Measurements from ENCODE around the gene REPS2.

Gene REPS2

GRCh38 chrX:17007134-17007768, 60.8 kb downstream of the REPS2 start:
- Histone ChIP-seq H3K4me1 (ENCODE audit: control insufficient read depth, low read length) (no peaks in the 10 kb centered on the region), H3K79me2 (ENCODE audit: control insufficient read depth, low read length) (no peaks in the 10 kb centered on the region), H4K20me1 (ENCODE audit: control insufficient read depth, insufficient read depth, low read depth, low read length) (no peaks in the 10 kb centered on the region), H3K27me3 (ENCODE audit: control insufficient read depth, low read length) (no peaks in the 10 kb centered on the region), H3K9me3 (ENCODE audit: control insufficient read depth, insufficient read depth, low read length) (no peaks in the 10 kb centered on the region), H3K4me2 (ENCODE audit: low read length) (no peak overlapping the region), H3K9me2 (replicated peaks; ENCODE audit: control insufficient read depth, low read length) (no peaks in the 10 kb centered on the region), H3K4me3 (ENCODE audit: low read length) (no peak overlapping the region), H3F3A (ENCODE audit: control insufficient read depth, insufficient read depth) (no peaks in the 10 kb centered on the region), H3K36me3 (ENCODE audit: control insufficient read depth, low read length) (no peaks in the 10 kb centered on the region), H3K27ac (ENCODE audit: low read depth, low read length) (no peak overlapping the region)
- TF ChIP-seq CTCF (IDR thresholded peaks at IDR 0.05; ENCODE audit: low read depth, low read length, poor library complexity, severe bottlenecking) (no peak), EZH2phosphoT487 (IDR thresholded peaks at IDR 0.05; ENCODE audit: borderline replicate concordance, low read length) (no peak)

GRCh38 chrX:17009856-17010625, 63.6 kb downstream of the REPS2 start:
- H3K27ac ChIP-seq (ENCODE audit: low read depth, low read length), result no peak overlapping the region
- no peaks in the 10 kb centered on the region for H3K27me3 ChIP-seq (ENCODE audit: control insufficient read depth, low read length)
- H3K4me1 ChIP-seq (ENCODE audit: control insufficient read depth, low read length), result no peaks in the 10 kb centered on the region
- TF ChIP-seq CTCF (IDR thresholded peaks at IDR 0.05; ENCODE audit: low read depth, low read length, poor library complexity, severe bottlenecking), result no peak
- no peak for TF ChIP-seq EZH2phosphoT487 (IDR thresholded peaks at IDR 0.05; ENCODE audit: borderline replicate concordance, low read length)
- no peak overlapping the region for H3K4me2 ChIP-seq (ENCODE audit: low read length)
- no peak overlapping the region for H3K4me3 ChIP-seq (ENCODE audit: low read length)
- H3K9me3 ChIP-seq (ENCODE audit: control insufficient read depth, insufficient read depth, low read length), result no peaks in the 10 kb centered on the region
- H3F3A ChIP-seq (ENCODE audit: control insufficient read depth, insufficient read depth), result no peaks in the 10 kb centered on the region
- no peaks in the 10 kb centered on the region for H3K9me2 ChIP-seq (replicated peaks; ENCODE audit: control insufficient read depth, low read length)
- no peaks in the 10 kb centered on the region for H3K79me2 ChIP-seq (ENCODE audit: control insufficient read depth, low read length)
- H4K20me1 ChIP-seq (ENCODE audit: control insufficient read depth, insufficient read depth, low read depth, low read length), result no peaks in the 10 kb centered on the region
- H3K36me3 ChIP-seq (ENCODE audit: control insufficient read depth, low read length), result no peaks in the 10 kb centered on the region

- no peak overlapping the region for H3K4me2 ChIP-seq (ENCODE audit: low read length)
- H3K4me1 ChIP-seq (ENCODE audit: control insufficient read depth, low read length), result no peaks in the 10 kb centered on the region
- H3F3A ChIP-seq (ENCODE audit: control insufficient read depth, insufficient read depth), result no peaks in the 10 kb centered on the region
- H3K27me3 ChIP-seq (ENCODE audit: control insufficient read depth, low read length), result no peaks in the 10 kb centered on the region
- H3K79me2 ChIP-seq (ENCODE audit: control insufficient read depth, low read length), result no peaks in the 10 kb centered on the region
- H3K9me3 ChIP-seq (ENCODE audit: control insufficient read depth, insufficient read depth, low read length), result no peaks in the 10 kb centered on the region
- H3K4me3 ChIP-seq (ENCODE audit: low read length), result no peak overlapping the region
- H4K20me1 ChIP-seq (ENCODE audit: control insufficient read depth, insufficient read depth, low read depth, low read length), result no peaks in the 10 kb centered on the region
- H3K9me2 ChIP-seq (replicated peaks; ENCODE audit: control insufficient read depth, low read length), result no peaks in the 10 kb centered on the region
- TF ChIP-seq CTCF (IDR thresholded peaks at IDR 0.05; ENCODE audit: low read depth, low read length, poor library complexity, severe bottlenecking) (no peak), EZH2phosphoT487 (IDR thresholded peaks at IDR 0.05; ENCODE audit: borderline replicate concordance, low read length) (no peak)
- H3K27ac ChIP-seq (ENCODE audit: low read depth, low read length), result no peak overlapping the region
- H3K36me3 ChIP-seq (ENCODE audit: control insufficient read depth, low read length), result no peaks in the 10 kb centered on the region
Measured at GRCh38 chrX:17012465-17012864, 66.0 kb downstream of the REPS2 start.

All from DOHH2 (cell line).